A172 (cell line): ENCODE data around the gene DLAT. TPM values are rescaled to one million over a fixed set of nuclear protein-coding genes. Genes with fewer than 3 reads are reported as not detected.
A peak's percentile ranks its signal among the peaks of the same experiment; 100 is the strongest.
"Not testable (repeated sequence)": the region's sequence is repeated elsewhere in the genome, so short reads cannot be mapped to it uniquely, and the experiment has no call there.

Experiments
- DNase-seq: peaks from one replicate; pipeline ENCODE4 v3.0.0-alpha.2; 2015; ENCODE audit warnings: low spot score
- total RNA-seq: library from RNA; depleted of rRNA; stranded (reverse); fragments of >200 nt; shearing (Covaris generic); gene quantifications from 2 replicates; pipeline ENCODE4 v1.2.3, GENCODE V29; 2014; rRNA removed

Gene DLAT
- 35.1 and 40.6 TPM in 2 replicates for total RNA-seq

- DNase-seq = peak; percentile 56
These were observed at the start of gene DLAT for GRCh38 chr11:112024773-112025678. Gene DLAT, plus strand, starts transcription at chr11:112025408. Its CDS starts 65 bp downstream, at chr11:112025473.

GRCh38 chr11:111976119-111976766, 49.0 kb upstream of the DLAT start:
- DNase-seq = no peak

DNA sequence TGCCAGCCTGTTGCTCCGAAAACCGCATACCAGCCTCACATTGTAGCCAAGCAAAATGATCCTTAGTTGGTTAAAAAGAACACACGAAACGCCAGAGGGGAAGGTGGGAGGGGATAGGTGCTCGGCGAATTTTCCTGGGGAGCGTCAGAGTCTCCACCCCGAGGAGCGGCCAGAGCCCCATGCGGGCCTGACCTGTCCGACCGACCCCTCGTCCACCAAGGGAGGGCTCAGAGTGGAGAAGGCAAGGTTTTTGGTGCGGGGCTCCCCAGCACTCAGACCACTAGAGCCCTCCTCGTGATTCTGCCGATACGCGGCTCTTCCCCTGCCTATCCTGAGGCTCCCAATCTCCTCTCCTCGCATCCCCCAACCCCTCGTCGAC, 48.5 kb upstream of the DLAT start:
- no peak for DNase-seq

- no peak for DNase-seq
These were observed 47.8 kb upstream of the DLAT start for GRCh38 chr11:111977146-111978027.

- peak; percentile 54 for DNase-seq
These were observed 47.0 kb upstream of the DLAT start for GRCh38 chr11:111978028-111978771.

DNA sequence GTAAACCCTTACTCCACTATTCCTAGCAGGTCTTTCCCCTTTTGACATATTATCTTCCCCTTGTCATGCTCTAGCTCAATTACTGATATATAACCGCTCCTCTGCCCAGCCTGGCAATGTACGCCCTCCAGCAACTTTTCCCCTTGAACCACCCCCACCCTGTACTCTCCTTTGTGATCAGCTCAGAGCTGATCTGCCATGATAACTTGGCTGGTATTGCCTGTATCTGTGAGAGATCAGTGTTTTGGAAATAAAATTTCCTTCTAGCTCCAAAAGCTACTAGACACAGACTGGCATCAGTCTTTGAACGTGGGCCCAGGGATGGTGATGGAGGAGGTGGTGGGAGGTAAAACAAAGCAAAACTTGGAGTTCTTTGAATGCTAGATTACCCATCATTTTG, 45.1 kb upstream of the DLAT start:
- no peak for DNase-seq

DNA sequence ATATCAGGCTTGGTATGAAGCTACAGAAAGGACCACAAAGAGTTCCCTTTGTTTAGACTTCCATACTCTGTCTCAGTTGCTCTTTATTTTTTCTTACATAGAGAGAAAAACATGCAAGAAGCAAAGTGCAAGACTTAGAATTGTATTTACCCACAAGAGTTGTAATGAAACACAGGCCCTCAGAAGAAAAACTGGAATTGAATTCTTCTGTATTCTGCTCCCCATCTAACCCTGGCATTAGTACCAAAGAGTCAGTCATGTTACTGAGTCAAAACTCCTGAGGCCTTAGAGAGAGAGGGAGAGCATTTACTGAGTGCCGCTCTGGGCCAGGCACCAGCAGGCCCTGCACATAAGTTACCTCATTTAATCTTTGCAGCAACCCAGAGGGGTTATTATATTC, 43.9 kb upstream of the DLAT start:
- no peak for DNase-seq

DNA sequence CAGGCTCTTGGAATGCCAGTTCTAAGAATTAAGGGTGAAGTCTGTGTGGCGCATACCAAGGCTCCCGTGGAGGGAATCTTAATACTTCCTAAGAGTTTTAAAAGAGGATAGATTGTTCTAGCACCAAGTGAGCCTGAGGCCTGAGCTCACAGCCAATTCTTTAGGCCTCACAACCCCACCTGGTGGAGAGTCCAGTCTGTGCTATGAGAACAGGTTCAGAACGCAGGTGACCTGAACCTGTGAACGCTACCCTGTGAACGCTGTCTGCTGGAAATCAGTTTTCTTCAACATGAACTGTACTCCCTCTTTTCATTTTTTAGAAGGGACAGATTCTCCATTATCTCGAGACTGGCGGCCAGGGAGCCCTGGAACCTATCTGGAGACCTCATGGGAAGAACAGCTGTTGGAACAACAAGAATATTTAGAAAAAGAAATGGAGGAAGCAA, 43.2 kb upstream of the DLAT start:
- no peak for DNase-seq

DNA sequence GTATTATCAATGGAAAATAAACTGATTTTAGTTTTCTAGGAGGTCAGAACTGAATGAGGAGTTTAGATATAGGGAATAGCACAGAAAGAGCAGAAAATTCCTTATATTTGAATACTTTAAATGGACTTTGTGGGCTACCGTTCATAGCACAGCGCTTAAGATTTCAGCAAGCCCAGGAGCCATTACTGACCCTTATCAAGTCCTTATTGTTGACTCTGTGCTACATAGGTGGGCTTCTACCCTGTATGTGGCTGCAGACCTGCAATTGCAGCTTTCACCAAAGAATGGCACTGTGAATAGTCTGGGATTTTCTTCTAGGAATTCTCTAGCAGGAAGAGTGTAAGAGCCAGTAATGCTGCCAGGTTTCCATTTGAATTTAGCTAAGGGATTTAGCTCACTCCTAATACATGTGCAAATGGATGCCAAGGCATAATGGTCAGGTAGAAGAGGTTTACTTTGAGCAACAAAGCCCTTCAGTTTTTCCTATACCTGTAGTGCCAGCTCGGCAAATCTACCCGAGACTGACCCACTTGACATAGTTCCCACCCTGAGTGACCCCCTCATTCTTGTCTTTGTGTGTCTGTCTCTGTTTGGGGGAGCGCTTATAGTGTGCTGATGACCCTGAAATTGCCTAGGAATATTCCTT, 42.5 kb upstream of the DLAT start:
- no peak for DNase-seq

GRCh38 chr11:111983187-111983986, 41.8 kb upstream of the DLAT start:
- DNase-seq = no peak

GRCh38 chr11:111986589-111986988, 38.6 kb upstream of the DLAT start:
- no peak for DNase-seq

DNA sequence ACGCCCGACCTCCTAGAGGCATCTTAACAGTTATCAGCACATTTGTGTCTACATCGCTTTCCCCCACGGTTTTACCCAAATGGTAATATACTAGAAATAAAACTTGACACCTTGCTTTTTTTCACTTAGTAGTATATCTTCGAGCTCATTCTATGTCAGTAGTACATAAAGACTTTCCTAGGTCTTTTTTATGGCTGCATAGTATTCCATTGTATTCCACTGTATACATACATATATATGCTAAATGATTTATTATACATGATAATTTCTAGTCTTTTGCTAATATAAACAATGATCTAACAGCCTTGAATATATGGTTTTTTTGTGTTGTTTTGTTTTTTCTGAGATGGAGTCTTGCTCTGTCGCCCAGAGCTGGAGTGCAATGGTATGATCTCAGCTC, 34.8 kb upstream of the DLAT start:
- no peak for DNase-seq

GRCh38 chr11:111992206-111992855, 32.9 kb upstream of the DLAT start:
- no peak for DNase-seq

GRCh38 chr11:111996129-111996528, 29.1 kb upstream of the DLAT start:
- no peak for DNase-seq

- DNase-seq = not testable (repeated sequence)
These were observed 28.5 kb upstream of the DLAT start for GRCh38 chr11:111996669-111997068.

DNA sequence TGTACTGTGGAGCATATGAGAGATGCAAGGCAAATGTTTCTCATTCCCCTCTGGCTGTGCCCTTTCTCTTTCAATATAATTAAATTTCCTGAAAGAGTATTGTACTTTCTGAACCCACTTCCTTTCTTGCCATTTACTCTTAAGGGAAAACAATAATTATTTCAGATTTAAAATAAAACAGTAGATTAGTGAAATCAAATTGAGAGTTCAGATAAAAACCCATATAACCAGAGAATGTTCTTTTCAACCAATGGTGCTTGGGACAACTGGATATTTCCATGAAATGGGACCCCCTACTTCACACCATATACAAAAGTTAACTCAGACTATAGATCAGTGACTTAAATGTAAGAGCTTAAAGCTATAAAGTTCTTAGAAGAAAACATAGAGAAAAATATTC, 26.1 kb upstream of the DLAT start:
- DNase-seq = no peak

- no peak for DNase-seq
These were observed 24.5 kb upstream of the DLAT start for GRCh38 chr11:112000703-112001102.

GRCh38 chr11:112002491-112003216, 22.6 kb upstream of the DLAT start:
- DNase-seq = no peak

DNA sequence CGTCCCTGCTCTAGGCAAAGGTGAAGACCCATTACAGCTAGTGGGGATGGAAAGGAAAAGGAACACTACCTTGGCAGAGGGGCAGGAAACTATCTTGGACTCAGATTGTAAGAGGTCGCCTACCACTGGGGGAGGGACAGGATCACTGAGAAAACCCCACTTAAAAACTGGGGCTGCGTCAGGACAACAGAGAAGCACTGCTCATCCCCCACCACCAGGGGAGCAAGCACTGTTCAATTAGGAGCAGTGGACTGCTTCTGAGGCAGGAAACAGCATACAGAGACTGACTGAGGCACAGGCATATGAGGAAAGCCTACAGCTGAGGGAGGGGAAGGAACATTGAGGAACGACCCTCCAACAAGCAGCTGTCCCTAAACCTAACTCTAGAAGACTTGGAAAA, 20.8 kb upstream of the DLAT start:
- no peak for DNase-seq
